B cell (primary cell): ENCODE data around the gene TMEM52. TPM values are rescaled to one million over a fixed set of nuclear protein-coding genes. Genes with fewer than 3 reads are reported as not detected.
A peak's percentile ranks its signal among the peaks of the same experiment; 100 is the strongest.

ENCODE experiments used
- ATAC-seq: fragments of 200-7000 bp; cut with Tn5 transposase; one replicate; pipeline ENCODE4 v1.10.0; 2021; ENCODE audit warnings: low read depth, mild to moderate bottlenecking, moderate number of reproducible peaks, moderate library complexity
- CTCF ChIA-PET: fragments of 350-600 bp; sonication (Branson Sonifier 250); formaldehyde crosslinking; loops from one replicate; lab custom pipeline; 2021; ENCODE audit warnings: antibody characterized with exemption, inconsistent platforms; lab: Charles Lee
- POLR2A ChIA-PET: fragments of 350-600 bp; sonication (Branson Sonifier 250); formaldehyde crosslinking; loops from one replicate; lab custom pipeline; 2021; ENCODE audit warnings: antibody characterized with exemption; lab: Charles Lee
- DNase-seq: peaks from one replicate; pipeline ENCODE4 v3.0.0; 2013
- H2AFZ ChIP-seq: 2 replicates; pipeline ENCODE4 v1.6.1; 2012; ENCODE audit warnings: mild to moderate bottlenecking, low read depth, low read length; ENCODE audit not compliant: insufficient read depth, poor library complexity, severe bottlenecking
- H3K27ac ChIP-seq, 2 donors: 1 replicate in 1 of 2; 2 replicates in 1 of 2; pipeline ENCODE4 v1.5.1; 2012 to 2013; ENCODE audit warnings: low read length in 2 of 2, mild to moderate bottlenecking in 2 of 2, moderate library complexity in 1 of 2
- H3K27me3 ChIP-seq, 4 experiments: fragments of 200-600 bp in 1 of 4; sonication (generic) in 1 of 4; replicated peaks in 1 of 4; 1 replicate in 2 of 4; 2 replicates in 2 of 4; pipeline versions ENCODE4 v1.6.1 to v1.7.0; 2013 to 2016; ENCODE audit warnings: low read length in 3 of 4, mild to moderate bottlenecking in 2 of 4, mixed read lengths in 1 of 4, moderate library complexity in 1 of 4; ENCODE audit not compliant: insufficient read depth in 4 of 4, control insufficient read depth in 3 of 4; ENCODE audit errors: control extremely low read depth in 1 of 4
- H3K36me3 ChIP-seq, 2 experiments: replicated peaks in 1 of 2; 1 replicate in 1 of 2; 2 replicates in 1 of 2; pipeline versions ENCODE4 v1.6.1 to v1.7.1; 2013; ENCODE audit warnings: low read length in 1 of 2; ENCODE audit not compliant: insufficient read depth in 2 of 2, control insufficient read depth in 1 of 2; ENCODE audit errors: control extremely low read depth in 1 of 2, extremely low read depth in 1 of 2
- H3K4me1 ChIP-seq, 2 donors: fragments of 200-600 bp in 1 of 2; sonication (generic) in 1 of 2; 1 replicate in 1 of 2; 2 replicates in 1 of 2; pipeline versions ENCODE4 v1.5.1 to v1.6.1; 2013 to 2017; ENCODE audit warnings: low read length in 2 of 2; ENCODE audit not compliant: control insufficient read depth in 2 of 2, insufficient read depth in 2 of 2
- H3K4me2 ChIP-seq: replicated peaks from 2 replicates; pipeline ENCODE3; 2012; ENCODE audit warnings: mild to moderate bottlenecking, low read depth, low read length; ENCODE audit not compliant: poor library complexity, severe bottlenecking
- H3K4me3 ChIP-seq, 5 experiments: fragments of 200-600 bp in 1 of 5; sonication (generic) in 1 of 5; 1 replicate in 3 of 5; 2 replicates in 2 of 5; pipeline versions ENCODE4 v1.5.1 to v1.7.0; 2011 to 2016; ENCODE audit warnings: low read length in 4 of 5, mild to moderate bottlenecking in 4 of 5, low read depth in 2 of 5, control low read depth in 1 of 5, moderate library complexity in 1 of 5; ENCODE audit not compliant: insufficient read depth in 1 of 5; ENCODE audit errors: control extremely low read depth in 1 of 5, extremely low read depth in 1 of 5
- H3K79me2 ChIP-seq: fragments of 200-600 bp; sonication (generic); one replicate; pipeline ENCODE4 v1.6.0; 2016; ENCODE audit warnings: low read length; ENCODE audit not compliant: control insufficient read depth, insufficient read depth
- H3K9ac ChIP-seq: fragments of 200-600 bp; sonication (generic); 2 replicates; pipeline ENCODE4 v1.6.1; 2017; ENCODE audit warnings: mild to moderate bottlenecking, low read length, moderate library complexity
- H3K9me3 ChIP-seq, 3 donors: one replicate each; pipeline versions ENCODE4 v1.6.1 to v1.7.1; 2013; ENCODE audit warnings: low read length in 2 of 3; ENCODE audit not compliant: control insufficient read depth in 2 of 3, insufficient read depth in 1 of 3; ENCODE audit errors: control extremely low read depth in 1 of 3
- H4K20me1 ChIP-seq: 2 replicates; pipeline ENCODE4 v1.6.0; 2012; ENCODE audit warnings: mild to moderate bottlenecking, low read length; ENCODE audit not compliant: insufficient read depth, control insufficient read depth, poor library complexity, severe bottlenecking
- H3K27ac Mint-ChIP-seq: one replicate; pipeline ENCODE4 v1.8.0; 2021; ENCODE audit warnings: mixed read lengths
- H3K27me3 Mint-ChIP-seq: one replicate; pipeline ENCODE4 v1.8.0; 2021; ENCODE audit warnings: mixed read lengths
- H3K4me1 Mint-ChIP-seq: one replicate; pipeline ENCODE4 v1.8.0; 2021; ENCODE audit warnings: mixed read lengths
- H3K4me3 Mint-ChIP-seq: one replicate; pipeline ENCODE4 v1.8.0; 2021; ENCODE audit warnings: mixed read lengths
- H3K9me3 Mint-ChIP-seq: one replicate; pipeline ENCODE4 v1.8.0; 2022; ENCODE audit warnings: mixed read lengths; ENCODE audit not compliant: insufficient read depth
- CTCF ChIP-seq: fragments of 200-600 bp; IDR thresholded peaks from one replicate; pipeline ENCODE4 v1.8.0; 2022; ENCODE audit warnings: antibody characterized with exemption, mild to moderate bottlenecking
- EZH2 ChIP-seq: IDR thresholded peaks from 2 replicates; pipeline ENCODE4 v1.6.1; 2012; ENCODE audit warnings: borderline replicate concordance, low read depth, mild to moderate bottlenecking, moderate library complexity, low read length; ENCODE audit not compliant: insufficient read depth, poor library complexity, severe bottlenecking
- WGBS: methylation state at CpG from one replicate; pipeline ENCODE4 v1.1.5; 2013; ENCODE audit warnings: missing lambda C conversion rate; ENCODE audit not compliant: insufficient coverage; 5-methylcytosine and 5-hydroxymethylcytosine counted together
- intact Hi-C: fragments of 100-400 bp; cut with micrococcal nuclease; formaldehyde crosslinking; loops from one replicate; pipeline ENCODE4 v1.10.0; 2022
- polyA plus RNA-seq: library from polyadenylated mRNA; depleted of rRNA; stranded (reverse); fragments of >200 nt; gene quantifications from 2 replicates; pipeline ENCODE4 v1.2.3, GENCODE V29; 2012
- total RNA-seq, 2 donors: library from RNA; stranded (reverse); fragments of 120-200 nt in 1 of 2; gene quantifications; 1 replicate in 1 of 2; 2 replicates in 1 of 2; pipeline versions ENCODE4 v1.2.3 to v1.2.4, GENCODE V29; 2013 to 2022

TMEM52 gene
- total and polyA plus RNA-seq, 2 donors (not counting 1 experiment from before 2014, with no cell fraction given), result 0.69 to 1.00 TPM

GRCh38 chr1:1960480-1961196, 41.6 kb upstream of the TMEM52 start:
- ChIA-PET POLR2A (no interaction called here), CTCF (interaction anchor here (0.9 to 1.4 kb wide), 2 partner anchors 29 to 84 kb away, joined by 3 to 10 read pairs; no protein-coding TSS in a partner anchor)
- Histone ChIP-seq H3K79me2 (no peaks in the 10 kb centered on the region), H3K4me3 (no peak overlapping the region), H3K9me3 (no peaks in the 10 kb centered on the region), H3K4me1 (no peaks in the 10 kb centered on the region), H3K9ac (no peak overlapping the region), H3K27me3 (peaks cover 0 to 33% (median 1%) of the 10 kb centered on the region in 4 experiments), H2AFZ (no peak overlapping the region), H3K27ac (no peak overlapping the region), H3K36me3 (no peaks in the 10 kb centered on the region), H4K20me1 (no peaks in the 10 kb centered on the region), H3K4me2 (no peak overlapping the region)
- H3K9me3 Mint-ChIP-seq, result no peaks in the 10 kb centered on the region
- 65% methylated on average over 17 of the region's 17 CpGs for WGBS
- DNase-seq, result no peak
- ATAC-seq, result no peak
- no peak overlapping the region for H3K4me3 Mint-ChIP-seq
- H3K27me3 Mint-ChIP-seq, result peaks cover 32% of the 10 kb centered on the region
- no peaks in the 10 kb centered on the region for H3K4me1 Mint-ChIP-seq
- intact Hi-C loops, result no loop called here
- no peak overlapping the region for H3K27ac Mint-ChIP-seq
- TF ChIP-seq CTCF (no peak), EZH2 (no peak)

- H3K4me2 ChIP-seq, result no peak overlapping the region
- WGBS, result 5% methylated on average over 21 of the region's 23 CpGs
- no peak overlapping the region for H3K9ac ChIP-seq
These were observed 40.9 kb upstream of the TMEM52 start for GRCh38 chr1:1959840-1960479.

More at GRCh38 chr1:1959840-1960479, 40.9 kb upstream of the TMEM52 start:
- H3K4me3 ChIP-seq, result no peak overlapping the region
- no peaks in the 10 kb centered on the region for H3K79me2 ChIP-seq
- ChIA-PET CTCF (interaction anchor here (0.9 to 1.4 kb wide), 2 partner anchors 29 to 85 kb away, joined by 3 to 10 read pairs; no protein-coding TSS in a partner anchor), POLR2A (no interaction called here)
- Mint-ChIP-seq H3K27me3 (peaks cover 32% of the 10 kb centered on the region), H3K27ac (no peak overlapping the region), H3K9me3 (no peaks in the 10 kb centered on the region), H3K4me3 (no peak overlapping the region), H3K4me1 (no peaks in the 10 kb centered on the region)
- no peaks in the 10 kb centered on the region for H3K36me3 ChIP-seq
- H3K9me3 ChIP-seq, result peaks cover 0 to 4% (median 0%) of the 10 kb centered on the region in 3 donors
- H3K27me3 ChIP-seq, result peaks cover 0 to 33% (median 1%) of the 10 kb centered on the region in 4 experiments
- no peak for TF ChIP-seq EZH2
- TF ChIP-seq CTCF, result peak; percentile 47
- H3K4me1 ChIP-seq, result no peaks in the 10 kb centered on the region
- DNase-seq (peak; percentile 47), ATAC-seq (peak; percentile 24)
- intact Hi-C loops, result no loop called here
- H2AFZ ChIP-seq, result no peak overlapping the region
- H3K27ac ChIP-seq, result no peak overlapping the region
- H4K20me1 ChIP-seq, result no peaks in the 10 kb centered on the region
